T-helper 2 cell (primary cell): ENCODE data around the gene BMF.

ENCODE experiments used
- DNase-seq, 5 experiments: peaks; one replicate each; pipeline versions ENCODE4 v3.0.0 to v3.0.0-alpha.2; 2012 to 2022

The BMF gene

DNA sequence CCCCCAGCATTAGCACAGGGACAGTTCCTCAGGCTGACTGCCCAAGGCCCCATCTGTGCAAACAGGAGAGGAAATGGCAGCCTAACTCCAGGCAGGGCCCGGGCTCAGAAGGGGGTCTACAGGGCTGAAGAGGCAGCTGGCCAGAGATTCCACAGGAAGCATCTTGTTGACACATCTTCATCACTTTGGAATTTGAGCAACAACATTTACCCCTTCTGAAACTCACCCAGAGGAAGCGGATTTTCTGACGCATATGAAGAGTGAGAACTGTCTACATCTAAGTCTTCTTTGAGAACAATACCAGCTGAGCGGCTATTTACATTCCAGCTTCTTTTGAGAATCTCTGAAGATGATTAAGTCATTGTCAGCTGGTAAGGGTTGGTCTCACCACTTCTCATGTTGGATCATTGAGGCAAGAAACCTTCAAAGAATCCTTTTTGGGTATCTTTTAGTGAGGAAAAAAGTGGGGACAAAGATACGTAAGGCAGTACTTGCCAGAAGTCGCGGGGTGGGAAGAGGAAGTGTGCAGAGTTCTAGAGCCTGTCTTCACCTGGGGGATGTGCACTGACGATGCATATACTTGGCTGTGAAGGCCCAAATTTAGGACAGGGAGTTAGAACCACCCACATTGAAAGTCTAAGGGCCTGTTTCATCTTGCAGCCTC lies 44.3 kb downstream of the BMF start:
- no peak for DNase-seq

DNA sequence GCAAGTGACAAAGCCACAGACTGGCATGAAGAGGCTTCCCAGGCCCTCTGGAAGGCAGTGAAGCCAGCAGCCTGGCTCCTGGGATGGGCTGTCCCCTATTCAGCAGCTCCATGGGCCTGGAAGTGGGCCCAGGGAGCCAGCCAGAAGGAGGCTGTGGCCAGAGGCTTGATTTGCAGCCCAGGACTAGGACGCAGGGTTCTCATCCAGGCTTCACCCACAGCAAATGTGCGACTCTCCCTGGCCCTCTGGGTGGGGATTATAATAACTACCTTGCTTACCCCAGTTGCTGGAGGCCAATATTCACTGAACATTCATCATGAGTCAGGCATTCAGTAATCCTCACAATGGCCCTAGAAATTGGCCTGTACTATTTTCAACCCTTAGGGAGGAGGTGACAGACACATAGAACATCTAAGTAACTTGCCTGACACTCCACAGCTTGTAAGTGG lies 45.1 kb downstream of the BMF start:
- DNase-seq, result no peak

DNA sequence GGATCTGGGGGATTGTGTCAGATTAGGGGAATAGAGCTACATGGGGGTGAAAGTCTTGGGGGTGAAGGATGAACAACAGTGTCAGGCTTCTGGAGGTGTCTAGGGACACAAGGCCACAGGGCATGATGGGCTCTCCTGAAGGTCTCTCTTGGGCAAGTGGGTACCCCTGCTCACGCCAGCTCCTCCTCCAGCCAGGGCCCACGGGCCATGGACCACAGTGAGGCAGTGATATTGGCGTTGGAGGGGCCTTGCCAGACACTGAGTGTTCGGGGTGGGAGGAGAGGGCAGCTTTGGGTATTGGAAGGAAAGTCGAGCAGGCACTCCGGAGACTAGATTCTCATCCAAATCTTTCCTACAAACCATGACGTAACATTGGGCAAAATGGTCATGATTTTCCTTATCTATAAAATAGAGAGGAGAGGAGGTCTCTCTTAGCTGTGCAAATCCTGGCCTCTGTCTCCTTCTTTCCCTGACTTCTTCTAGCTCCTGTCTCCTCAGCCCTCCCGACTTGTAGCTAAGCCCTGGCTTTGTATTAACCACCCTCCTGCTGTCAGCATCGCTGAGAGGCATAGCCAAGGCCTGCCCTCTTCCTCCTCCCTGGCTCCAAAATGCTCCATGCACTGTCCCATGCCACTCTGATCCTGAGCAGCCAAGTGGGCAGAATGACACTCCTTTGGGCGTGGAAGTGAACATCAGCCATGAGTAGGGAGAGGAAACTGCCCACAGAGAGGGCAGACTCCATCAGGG lies 45.7 kb downstream of the BMF start:
- no peak for DNase-seq

DNA sequence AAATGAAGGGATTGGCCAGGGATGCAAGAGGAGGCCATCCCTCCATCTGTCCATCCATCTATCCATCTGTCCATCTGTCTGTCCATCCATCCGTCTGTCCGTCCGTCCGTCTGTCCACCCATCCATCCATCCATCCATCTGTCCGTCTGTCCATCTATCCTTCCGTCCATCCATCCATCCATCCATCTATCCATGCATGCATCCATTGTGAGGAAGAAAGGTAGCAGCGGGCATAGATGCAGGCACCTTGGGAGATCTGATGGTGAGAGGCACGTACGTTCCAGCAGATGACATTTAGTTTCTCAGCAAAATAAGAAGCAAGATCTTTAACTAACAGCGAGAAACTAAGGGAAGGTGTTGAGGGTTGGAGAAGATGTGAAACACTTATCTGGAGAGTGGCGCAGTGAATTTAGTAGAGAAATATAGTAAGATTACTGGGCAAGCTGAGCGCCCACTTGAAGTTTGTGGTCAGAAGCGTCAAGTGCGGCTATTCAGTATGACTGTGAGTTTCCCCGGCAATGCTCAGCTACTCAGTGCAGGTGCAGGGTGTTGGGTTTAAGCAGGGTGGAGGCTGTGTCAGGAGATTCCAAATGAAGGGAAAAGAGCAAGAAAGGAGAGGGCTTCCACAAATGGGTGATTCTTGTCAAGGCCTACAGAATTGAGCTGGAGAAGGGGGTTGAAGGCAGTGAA lies 47.3 kb downstream of the BMF start:
- DNase-seq, result peak in 1 of 5 experiments; percentile 77

DNA sequence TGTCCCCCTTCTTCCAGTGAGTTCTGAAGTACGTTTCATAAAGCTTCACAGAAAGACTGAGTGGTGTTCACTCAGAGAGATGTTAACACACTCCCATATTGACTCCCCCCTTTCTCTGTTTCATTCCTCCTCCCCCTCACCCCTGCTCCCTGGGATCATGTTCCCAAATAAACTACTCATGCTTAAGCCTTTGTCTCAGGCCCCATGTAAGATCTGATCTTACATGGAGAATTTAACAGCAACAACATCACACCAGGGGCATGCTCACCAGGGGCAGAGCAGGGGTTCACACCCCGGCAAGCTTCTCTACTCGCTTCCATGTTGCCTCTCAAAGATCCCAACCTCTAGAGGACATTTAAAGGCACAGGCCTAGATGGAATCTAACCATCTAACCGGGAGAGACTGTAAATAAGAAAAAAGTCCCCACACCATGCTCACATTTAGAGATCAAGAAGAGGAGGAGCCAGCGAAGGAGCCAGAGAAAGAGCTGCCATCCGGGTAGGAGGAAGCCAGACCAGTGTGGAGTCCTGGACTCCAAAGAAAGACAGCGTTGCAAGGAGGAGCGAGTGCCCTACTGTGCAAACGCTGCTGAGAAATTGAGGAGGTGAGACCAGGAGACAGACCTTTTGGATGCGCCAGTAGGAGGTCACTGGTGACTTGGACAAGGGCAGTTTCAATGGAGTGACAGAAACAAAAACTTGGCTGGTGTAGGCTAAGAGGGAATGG lies 48.3 kb downstream of the BMF start:
- DNase-seq, result no peak

DNA sequence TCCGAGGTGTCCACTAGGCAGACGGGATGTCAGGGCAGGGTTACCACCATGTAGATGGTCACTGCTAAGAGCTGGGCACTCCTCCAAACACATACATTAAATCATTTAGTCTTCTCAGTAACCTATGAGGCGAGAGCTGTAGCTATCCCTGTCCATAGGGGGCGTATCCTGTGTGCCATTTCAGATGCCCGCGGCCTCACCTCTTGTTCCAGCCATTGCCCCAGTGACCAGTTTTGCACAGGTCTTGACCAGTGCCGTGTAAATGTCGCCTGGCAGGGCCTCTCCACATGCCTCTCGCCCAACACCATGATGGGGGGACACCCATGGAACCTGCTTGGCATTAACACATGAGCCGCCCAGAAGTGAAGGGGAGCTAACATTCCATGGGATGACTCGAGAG lies 48.9 kb downstream of the BMF start:
- DNase-seq, result no peak

DNA sequence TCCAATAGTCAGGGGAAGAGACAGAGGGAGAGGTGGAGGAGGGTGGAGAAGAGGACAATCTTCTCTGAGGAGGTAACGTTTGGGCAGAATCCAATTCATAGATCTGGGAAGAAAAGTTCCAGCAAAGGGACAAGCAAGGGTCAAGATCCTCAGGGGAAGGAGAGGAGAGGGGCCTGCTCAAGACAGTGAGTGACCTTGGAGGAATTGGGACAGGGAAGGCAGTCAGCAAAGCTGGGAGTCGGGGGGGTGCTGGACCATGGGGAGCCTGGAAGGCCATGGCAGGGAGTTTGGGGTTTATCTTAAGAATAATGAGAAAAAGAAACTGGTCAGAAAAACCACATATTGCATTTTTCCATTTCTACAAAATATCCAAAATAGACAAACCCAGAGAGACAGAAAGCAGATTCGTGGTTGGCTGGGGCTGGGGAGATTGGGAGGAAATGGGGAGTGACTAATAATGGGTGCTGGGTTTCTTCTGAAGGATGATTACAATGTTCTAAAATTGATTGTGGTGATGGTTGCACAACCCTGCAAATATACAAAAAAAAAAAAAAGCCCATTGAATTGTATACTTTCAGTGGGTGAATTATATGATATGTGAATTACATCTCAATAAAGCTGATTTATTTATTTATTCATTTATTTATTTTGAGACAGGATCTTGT lies 50.1 kb downstream of the BMF start:
- DNase-seq, result peak in 1 of 5 experiments; percentile 54

DNA sequence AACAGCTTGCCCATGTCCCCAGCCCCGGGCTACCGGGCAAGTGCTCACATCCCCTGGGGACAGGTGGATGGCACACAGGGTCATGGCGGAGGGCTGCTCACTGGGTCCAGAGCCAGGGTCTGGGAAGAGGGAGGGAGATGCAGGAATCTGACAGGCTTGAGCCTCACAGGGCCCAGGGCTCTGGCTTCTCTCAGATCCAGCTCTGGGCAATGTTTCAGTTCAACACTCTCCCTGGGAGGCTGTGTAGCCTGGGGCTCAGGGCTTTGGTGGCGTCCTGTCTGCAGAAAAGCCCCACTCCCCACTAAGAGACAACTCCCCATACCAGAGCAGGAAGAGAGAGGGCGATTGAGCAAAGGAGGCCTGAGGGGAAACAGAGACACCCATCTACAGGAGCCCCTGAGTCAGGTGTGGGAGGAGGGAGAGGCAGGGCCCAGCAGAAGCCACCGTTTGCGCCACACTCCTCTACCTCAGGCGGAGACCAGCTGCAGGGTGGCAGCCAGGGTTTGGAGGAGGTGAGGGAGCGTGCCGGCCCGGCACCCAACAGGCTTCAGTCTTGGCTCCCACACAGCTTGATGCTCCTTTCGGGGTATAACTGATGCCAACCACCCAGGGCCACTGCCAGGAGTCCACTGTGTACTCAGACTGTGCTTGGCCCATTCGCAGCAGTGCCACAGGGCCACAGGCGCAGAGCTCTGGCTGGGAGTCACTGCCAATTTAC lies 52.9 kb downstream of the BMF start:
- no peak for DNase-seq

DNA sequence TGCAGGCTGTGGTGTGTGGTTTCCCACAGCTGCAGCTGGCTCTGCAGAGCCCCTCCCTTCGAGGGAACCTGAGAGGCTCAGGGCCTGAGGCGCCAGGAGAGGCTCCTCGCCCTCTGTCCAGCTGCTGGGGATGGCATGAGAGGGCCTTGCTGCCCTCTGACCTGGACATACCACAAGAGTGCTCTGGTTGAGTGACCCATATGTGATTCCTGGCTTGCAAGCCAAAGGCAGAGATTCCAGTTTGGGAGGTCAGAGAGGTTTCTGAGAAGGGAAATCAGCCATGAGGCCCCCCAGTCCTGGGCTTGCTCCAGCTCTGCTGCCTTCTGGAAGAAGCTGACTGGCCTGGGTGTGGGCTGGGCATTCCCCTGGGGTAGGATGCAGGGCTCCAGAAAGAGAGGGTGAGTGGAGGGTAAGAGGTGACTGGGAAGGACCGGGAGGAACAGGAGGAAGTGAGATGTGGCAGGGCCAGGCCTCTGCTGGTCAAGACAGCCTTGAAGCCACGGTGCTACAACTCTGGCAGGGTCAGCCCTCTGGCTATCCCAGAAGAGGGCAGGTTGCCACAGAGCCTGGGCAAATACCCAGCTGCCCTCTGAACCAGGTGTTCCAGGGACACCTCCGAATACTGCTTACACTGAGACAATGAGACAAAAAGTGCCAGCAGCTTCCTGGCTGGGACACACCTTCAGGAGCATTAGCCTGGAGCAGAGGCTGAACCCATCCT lies 53.7 kb downstream of the BMF start:
- peak in 1 of 5 experiments; percentile 75 for DNase-seq

DNA sequence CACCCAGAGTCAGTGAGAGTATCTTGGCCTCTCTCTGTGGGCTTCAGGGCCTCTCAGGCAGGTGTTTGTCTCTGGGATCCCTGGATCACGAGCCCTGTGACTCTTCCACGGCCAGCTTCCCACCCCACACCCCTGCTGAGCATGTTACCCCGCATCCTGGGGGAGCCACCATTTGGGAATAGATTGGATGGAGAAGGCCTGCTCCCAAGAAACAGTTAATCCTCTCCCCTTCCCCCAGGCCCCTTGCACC lies 54.1 kb downstream of the BMF start:
- DNase-seq, result no peak

DNA sequence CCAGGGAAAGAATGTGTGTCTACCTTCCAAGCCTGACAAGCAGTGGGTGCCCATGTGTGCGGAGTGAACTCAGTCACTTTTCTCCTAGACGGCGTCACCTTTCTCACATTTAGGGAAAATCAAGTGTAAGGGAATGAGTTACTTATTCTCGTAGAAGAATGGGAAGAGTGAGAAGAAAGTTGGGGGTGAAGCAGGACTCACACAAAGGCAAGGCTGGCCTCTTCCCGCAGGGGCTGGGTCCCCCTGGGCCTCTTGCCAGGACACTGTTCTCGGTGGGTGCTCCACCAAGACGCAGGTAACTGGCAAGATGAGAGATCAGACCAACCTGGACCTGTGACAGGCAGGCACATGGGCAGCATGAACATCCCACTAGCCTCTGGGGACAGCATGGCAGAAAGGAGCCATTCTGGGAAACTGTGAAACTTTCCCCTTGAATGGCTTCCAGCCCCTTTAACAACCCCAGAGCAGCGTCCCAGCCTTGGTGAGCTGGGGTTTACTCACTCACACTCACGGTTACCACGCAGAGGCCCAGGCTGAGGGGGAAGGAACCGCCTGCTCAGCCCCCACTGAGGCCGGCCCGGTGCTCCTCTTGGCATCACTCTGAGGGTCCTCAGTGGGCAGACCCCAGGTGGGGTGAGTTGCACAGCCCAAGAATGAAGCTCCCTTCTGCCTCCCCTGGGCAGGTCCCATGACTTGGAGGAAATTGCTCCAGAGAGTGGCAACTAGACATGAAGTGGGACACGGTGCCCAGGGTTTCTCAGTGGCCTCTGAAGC lies 54.7 kb downstream of the BMF start:
- DNase-seq, result no peak

DNA sequence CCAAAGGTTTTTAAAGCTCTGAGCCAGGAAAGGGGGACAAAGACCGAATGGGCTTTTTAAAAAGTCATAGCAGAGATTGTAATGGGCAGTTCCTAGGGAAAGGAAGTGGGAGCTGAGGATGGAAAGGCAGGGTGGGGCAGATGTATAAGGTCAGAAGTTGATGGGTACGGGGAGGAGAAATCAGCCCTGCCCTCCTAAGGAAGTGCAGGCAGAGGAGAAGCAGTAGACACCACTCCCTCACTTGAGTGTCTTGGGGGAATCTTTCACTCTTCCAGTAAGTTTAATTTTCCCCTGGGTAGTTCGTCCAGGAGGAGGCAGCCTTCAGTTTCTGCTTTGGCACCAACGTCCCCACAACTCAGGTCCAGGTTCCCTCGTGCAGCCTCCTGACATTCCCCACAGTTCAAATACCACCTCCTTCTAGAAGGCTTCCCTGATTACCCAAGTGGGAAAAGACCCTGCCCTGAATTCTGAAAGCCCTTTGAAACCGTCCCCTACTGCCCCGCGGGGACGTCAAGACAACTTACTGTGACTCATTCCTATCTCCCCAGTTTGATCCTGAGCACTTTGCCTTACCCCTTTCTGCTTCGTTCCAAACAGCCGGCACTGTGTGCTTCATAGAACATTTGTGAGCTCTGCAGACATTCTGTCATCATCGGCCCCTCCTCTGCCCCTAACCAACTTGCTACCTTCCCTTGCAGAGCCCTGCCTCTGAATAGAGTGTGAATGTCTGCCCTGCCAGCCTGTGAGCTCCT lies 55.4 kb downstream of the BMF start:
- DNase-seq, result no peak

DNA sequence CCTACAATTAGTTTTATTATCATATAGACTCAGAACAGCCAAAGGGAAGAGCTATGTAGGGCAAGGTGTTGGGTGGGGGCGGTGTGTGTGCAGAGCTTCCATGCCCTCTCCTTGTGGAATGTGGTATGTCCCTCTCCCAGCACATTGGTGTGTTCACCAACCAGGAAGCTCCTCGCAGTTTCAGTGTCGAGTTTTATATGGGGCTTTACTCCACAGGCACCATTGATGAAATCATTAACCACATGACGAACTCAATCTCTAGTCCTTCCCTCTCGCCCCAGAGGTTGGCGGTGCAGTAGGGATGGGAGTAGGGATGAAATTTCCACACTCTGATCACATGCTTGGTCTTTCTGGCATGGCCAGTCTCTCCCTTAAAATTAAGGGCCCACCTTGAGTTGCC lies 56.1 kb downstream of the BMF start:
- no peak for DNase-seq

DNA sequence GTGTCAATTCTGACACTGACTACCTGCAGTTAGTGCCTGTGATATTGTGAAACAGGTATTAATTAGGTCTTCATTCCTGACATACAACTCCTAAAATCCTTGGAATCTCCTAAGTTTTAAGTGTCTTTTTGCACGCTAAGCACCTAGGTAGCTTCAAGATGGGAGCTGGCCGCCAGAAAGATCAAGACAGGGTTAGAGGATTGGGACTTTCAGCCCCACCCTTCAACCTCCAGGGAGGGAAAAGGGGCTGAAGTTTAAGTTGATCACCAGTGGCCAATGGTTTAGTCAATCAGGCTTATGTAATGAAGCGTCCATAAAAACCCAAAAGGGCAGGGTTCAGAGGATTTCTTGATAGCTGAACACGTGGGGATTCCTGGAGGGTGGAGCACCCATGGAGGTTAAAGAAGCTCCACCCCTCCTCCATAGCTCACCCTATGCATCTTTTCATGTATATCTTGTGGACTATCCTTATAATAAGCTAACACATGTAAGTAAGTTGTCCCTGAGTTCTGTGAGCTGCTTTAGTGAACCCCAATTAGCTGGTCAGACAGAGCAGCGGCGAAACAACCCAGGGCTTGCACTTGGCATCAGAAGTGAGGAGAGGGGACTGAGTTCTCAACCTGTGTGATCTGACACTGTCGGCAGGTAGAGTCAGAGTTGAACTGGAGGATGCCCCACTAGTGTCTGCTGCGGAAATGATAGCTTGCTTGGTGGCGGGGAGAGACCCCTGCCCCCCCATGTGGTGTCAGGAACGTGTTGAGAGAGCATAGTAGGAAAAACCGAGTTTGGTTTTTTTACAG lies 56.9 kb downstream of the BMF start:
- no peak for DNase-seq

DNA sequence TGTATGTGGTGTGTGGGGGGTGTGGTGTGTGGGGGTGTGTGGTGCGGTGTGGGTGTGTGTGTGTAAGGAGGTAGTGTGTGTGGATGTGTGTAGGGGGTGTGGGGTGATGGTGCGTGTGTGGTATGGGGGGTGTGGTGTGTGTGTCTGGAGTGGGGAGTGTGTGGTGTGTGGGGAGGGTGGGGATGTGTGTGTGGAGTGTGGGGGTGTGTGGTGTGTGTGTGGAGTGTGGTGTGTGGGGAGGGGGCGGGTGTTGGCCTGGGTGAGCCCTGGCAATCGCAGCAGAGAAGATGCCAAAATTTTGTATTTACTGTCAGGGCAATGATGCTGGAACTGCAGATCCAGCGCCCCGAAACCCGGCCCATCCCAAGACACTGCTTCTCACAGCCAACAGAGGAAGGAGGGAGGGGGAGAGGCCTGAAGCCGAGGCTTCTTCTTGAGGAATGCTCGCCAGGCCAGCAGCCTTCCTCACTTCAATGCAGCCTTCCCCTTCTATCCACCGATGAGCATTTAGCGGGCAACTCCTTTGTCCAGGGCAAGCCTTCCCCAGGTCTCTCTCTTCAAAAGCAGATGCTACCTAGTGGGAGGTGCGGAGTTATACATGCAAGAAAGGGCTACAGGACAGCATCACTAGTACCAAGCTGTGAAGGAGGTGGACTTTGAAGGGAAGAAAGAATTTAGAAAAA lies 57.8 kb downstream of the BMF start:
- DNase-seq, result peak in 1 of 5 experiments; percentile 56

DNA sequence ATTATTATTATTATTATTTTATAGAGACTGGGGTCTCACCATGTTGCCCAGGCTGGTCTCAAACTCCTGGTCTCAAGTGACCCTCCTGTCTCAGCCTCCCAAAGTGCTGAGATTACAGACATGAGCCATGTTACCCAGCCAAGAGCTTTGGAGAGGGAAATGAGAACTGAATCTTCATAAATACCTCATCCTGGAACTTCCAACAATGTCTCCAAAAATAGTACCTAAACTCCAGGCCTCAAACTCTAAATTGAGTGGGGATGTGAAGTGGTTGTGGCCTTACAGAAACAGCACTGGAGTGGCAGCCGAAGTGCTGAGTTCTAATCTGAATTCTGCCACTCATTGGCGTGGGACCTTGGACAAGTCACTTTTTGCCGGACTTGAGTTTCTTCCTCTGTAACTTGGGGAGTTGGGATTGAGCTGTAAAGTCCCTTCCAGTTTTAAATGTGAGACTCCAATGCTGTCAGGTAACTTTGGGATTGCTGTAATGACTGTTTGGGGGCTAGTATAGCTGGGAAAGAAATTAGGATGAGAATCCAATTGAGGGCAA lies 59.7 kb downstream of the BMF start:
- DNase-seq, result no peak

DNA sequence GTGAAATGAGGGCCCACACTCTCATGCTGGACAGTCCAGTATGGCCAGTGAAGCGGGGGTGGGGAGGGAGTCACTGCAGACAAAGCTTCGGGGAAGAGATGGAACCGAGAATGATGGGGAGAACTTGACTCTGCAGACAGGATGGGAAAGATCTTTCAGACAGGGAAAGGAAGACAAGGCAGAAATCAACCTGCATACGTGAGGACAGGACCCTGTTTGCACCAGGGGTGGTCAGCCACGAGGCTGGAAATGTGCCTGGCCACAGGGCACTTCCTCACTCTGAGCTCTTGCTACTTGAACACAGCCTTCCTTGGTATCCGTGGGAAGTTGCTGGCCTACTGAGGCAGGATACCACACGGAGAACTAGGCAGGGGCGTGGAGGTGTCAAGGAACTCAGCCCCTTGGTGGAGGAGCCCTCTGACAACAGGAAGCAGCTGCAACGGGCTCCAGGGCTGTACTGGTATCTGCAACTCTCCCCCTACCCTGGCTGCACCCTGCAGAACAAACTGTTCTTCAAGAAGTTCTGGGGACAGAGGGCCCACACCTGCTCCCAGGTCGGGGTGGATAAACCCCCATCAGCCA lies 60.4 kb downstream of the BMF start:
- peak in 1 of 5 experiments; percentile 69 for DNase-seq
